DOHH2 (cell line): ENCODE results near the gene EXOSC10.

Experiments
- H3F3A ChIP-seq: fragments of 200-600 bp; sonication (generic), shearing (Covaris generic); 2 replicates; pipeline ENCODE4 v1.6.0; 2016; ENCODE audit warnings: antibody characterized with exemption, mild to moderate bottlenecking; ENCODE audit not compliant: control insufficient read depth, insufficient read depth
- H3K27ac ChIP-seq: fragments of 200-600 bp; sonication (generic); 2 replicates; pipeline ENCODE4 v1.5.1; 2014; ENCODE audit warnings: low read depth, mild to moderate bottlenecking, low read length, moderate library complexity
- H3K27me3 ChIP-seq: fragments of 200-600 bp; sonication (generic); 2 replicates; pipeline ENCODE4 v1.6.1; 2014; ENCODE audit warnings: mild to moderate bottlenecking, low read length, mixed read lengths; ENCODE audit not compliant: control insufficient read depth
- H3K36me3 ChIP-seq: fragments of 200-600 bp; sonication (generic); 2 replicates; pipeline ENCODE4 v1.6.1; 2014; ENCODE audit warnings: mild to moderate bottlenecking, low read length, moderate library complexity, mixed read lengths; ENCODE audit not compliant: control insufficient read depth
- H3K4me1 ChIP-seq: fragments of 200-600 bp; sonication (generic); 2 replicates; pipeline ENCODE4 v1.6.1; 2014; ENCODE audit warnings: mild to moderate bottlenecking, low read length, mixed read lengths; ENCODE audit not compliant: control insufficient read depth
- H3K4me2 ChIP-seq: fragments of 200-600 bp; sonication (generic); 2 replicates; pipeline ENCODE4 v1.6.0; 2014; ENCODE audit warnings: mild to moderate bottlenecking, low read length, moderate library complexity
- H3K4me3 ChIP-seq: fragments of 200-600 bp; sonication (generic); 2 replicates; pipeline ENCODE4 v1.5.1; 2014; ENCODE audit warnings: mild to moderate bottlenecking, low read length, mixed read lengths
- H3K79me2 ChIP-seq: fragments of 200-600 bp; sonication (generic); 2 replicates; pipeline ENCODE4 v1.6.1; 2014; ENCODE audit warnings: mild to moderate bottlenecking, low read length, mixed read lengths; ENCODE audit not compliant: control insufficient read depth
- H3K9me2 ChIP-seq: fragments of 200-600 bp; sonication (generic); replicated peaks from 2 replicates; pipeline ENCODE4 v1.6.1; 2014; ENCODE audit warnings: mild to moderate bottlenecking, low read length, mixed read lengths; ENCODE audit not compliant: control insufficient read depth
- H3K9me3 ChIP-seq: fragments of 200-600 bp; sonication (generic); 2 replicates; pipeline ENCODE4 v1.6.1; 2014; ENCODE audit warnings: antibody characterized with exemption, low read length, mixed read lengths; ENCODE audit not compliant: control insufficient read depth, insufficient read depth
- H4K20me1 ChIP-seq: fragments of 200-600 bp; sonication (generic); 2 replicates; pipeline ENCODE4 v1.6.0; 2014; ENCODE audit warnings: low read depth, mild to moderate bottlenecking, antibody characterized with exemption, low read length, moderate library complexity; ENCODE audit not compliant: control insufficient read depth, insufficient read depth
- CTCF ChIP-seq: fragments of 200-600 bp; sonication (generic); IDR thresholded peaks from one replicate; pipeline ENCODE4 v1.5.1; 2014; ENCODE audit warnings: antibody characterized with exemption, mild to moderate bottlenecking, low read depth, low read length; ENCODE audit not compliant: poor library complexity, severe bottlenecking
- EZH2phosphoT487 ChIP-seq: fragments of 200-600 bp; sonication (generic); IDR thresholded peaks from 2 replicates; pipeline ENCODE4 v1.6.1; 2017; ENCODE audit warnings: borderline replicate concordance, mild to moderate bottlenecking, antibody characterized with exemption, low read length, moderate library complexity, mixed read lengths

The EXOSC10 gene

DNA sequence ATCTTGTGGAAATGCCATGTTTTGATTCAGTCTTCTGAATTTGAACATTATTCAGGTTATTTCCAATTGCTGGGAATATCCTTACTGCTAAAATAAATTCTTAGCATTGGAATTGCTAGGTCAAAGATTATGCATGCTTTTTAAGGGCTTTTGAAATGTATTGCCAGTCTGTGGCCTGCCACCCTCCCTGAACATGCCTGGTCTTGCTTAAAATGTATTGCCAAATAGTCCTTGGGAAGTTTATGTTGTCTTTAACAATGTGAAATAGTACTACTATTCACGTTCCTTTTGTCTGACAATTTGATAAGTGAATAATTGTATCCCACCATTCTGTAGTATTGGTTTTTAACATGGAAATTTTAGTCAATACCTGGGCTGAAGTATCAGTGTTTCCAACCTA is 73.6 kb downstream of the EXOSC10 start:
- H3K4me1 ChIP-seq: no peaks in the 10 kb centered on the region
- peaks cover 4% of the 10 kb centered on the region; the same call in 1 of the 2 replicates for H3K79me2 ChIP-seq
- no peak overlapping the region for H3K4me2 ChIP-seq
- no peaks in the 10 kb centered on the region for H3K27me3 ChIP-seq
- H3K4me3 ChIP-seq: no peak overlapping the region
- no peak for TF ChIP-seq CTCF
- no peak for TF ChIP-seq EZH2phosphoT487
- no peak overlapping the region for H3K27ac ChIP-seq
- peaks cover 70% of the 10 kb centered on the region for H3K36me3 ChIP-seq
- no peaks in the 10 kb centered on the region for H3K9me3 ChIP-seq
- H3F3A ChIP-seq: peaks cover 51% of the 10 kb centered on the region
- no peaks in the 10 kb centered on the region for H3K9me2 ChIP-seq
- peaks cover 8% of the 10 kb centered on the region; the same call in 1 of the 2 replicates for H4K20me1 ChIP-seq

DNA sequence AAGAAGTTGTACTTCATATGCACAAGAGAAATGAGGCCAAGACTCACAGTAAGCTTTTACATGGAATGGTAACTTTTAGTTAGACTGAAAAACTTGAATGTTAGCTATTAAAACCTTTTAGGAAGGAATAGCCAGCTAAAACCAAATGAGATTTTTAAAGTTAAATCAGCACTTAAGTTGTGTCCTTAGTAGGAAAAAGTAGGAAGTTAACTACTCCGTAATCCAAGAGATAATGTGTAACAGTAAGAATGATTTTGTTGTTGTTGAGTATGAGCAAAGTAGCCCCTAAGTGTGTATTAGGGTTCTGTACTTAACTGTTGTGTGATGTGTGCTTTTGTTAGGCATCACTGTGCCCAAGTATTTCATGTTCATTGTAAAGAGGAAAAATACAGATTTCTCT is 74.1 kb downstream of the EXOSC10 start:
- Histone ChIP-seq H3K9me2 (no peaks in the 10 kb centered on the region), H3K27me3 (no peaks in the 10 kb centered on the region), H3K4me1 (no peaks in the 10 kb centered on the region), H3K79me2 (peaks cover 4% of the 10 kb centered on the region; the same call in 1 of the 2 replicates), H3K27ac (no peak overlapping the region), H3K36me3 (peaks cover 75% of the 10 kb centered on the region), H3K9me3 (no peaks in the 10 kb centered on the region), H3F3A (peaks cover 51% of the 10 kb centered on the region), H3K4me2 (no peak overlapping the region), H4K20me1 (peaks cover 8% of the 10 kb centered on the region; the same call in 1 of the 2 replicates), H3K4me3 (no peak overlapping the region)
- no peak for TF ChIP-seq EZH2phosphoT487

DNA sequence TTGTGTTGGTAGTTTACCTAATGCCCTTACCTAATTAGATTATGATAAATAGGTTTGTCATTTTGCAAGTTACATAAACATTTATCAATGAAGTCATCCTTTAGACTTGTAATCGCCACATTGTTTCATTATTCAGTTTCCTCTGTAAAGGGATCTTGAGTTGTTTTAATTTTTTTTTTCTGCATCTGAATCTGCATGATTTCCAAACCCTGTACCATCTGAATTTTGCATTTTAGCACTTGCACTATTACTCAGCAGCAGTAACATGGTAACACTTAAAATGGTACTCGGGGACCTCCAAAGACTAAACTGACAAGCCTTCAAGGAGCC is 74.8 kb downstream of the EXOSC10 start:
- TF ChIP-seq CTCF (no peak), EZH2phosphoT487 (no peak)
- Histone ChIP-seq H3K4me2 (no peak overlapping the region), H3K36me3 (peaks cover 83% of the 10 kb centered on the region), H3K4me3 (no peak overlapping the region), H3K4me1 (no peaks in the 10 kb centered on the region), H3K27ac (no peak overlapping the region), H3K9me3 (no peaks in the 10 kb centered on the region), H3F3A (peaks cover 45% of the 10 kb centered on the region), H3K27me3 (no peaks in the 10 kb centered on the region), H3K9me2 (no peaks in the 10 kb centered on the region), H4K20me1 (peaks cover 8% of the 10 kb centered on the region; the same call in 1 of the 2 replicates), H3K79me2 (peaks cover 4% of the 10 kb centered on the region; the same call in 1 of the 2 replicates)

- Histone ChIP-seq H3K9me3 (no peaks in the 10 kb centered on the region), H3K27me3 (no peaks in the 10 kb centered on the region), H3K36me3 (peaks cover 86% of the 10 kb centered on the region), H3K79me2 (peaks cover 5% of the 10 kb centered on the region), H3K4me3 (no peak overlapping the region), H3K27ac (no peak overlapping the region), H3K9me2 (no peaks in the 10 kb centered on the region), H3K4me2 (no peak overlapping the region), H4K20me1 (peaks cover 9% of the 10 kb centered on the region; the same call in 1 of the 2 replicates), H3F3A (peaks cover 40% of the 10 kb centered on the region), H3K4me1 (no peaks in the 10 kb centered on the region)
- TF ChIP-seq CTCF (no peak), EZH2phosphoT487 (no peak)
These were observed 75.4 kb downstream of the EXOSC10 start for GRCh38 chr1:11024154-11024873.
